GM19324 (cell line): ENCODE measurements around the gene WHAMM.
"Not testable (repeated sequence)": the region's sequence is repeated elsewhere in the genome, so short reads cannot be mapped to it uniquely, and the experiment has no call there.

Experiments used
- ATAC-seq: cut with Tn5 transposase; IDR thresholded peaks from one replicate; pipeline ENCODE4 v1.9.1; 2021; ENCODE audit warnings: mild to moderate bottlenecking, moderate library complexity; ENCODE audit not compliant: unreplicated experiment, low FRiP score

WHAMM gene

GRCh38 chr15:82856397-82857170 is 47.2 kb downstream of the WHAMM start:
- no peak for ATAC-seq

- no peak for ATAC-seq
These were observed 49.5 kb downstream of the WHAMM start for GRCh38 chr15:82858932-82859331.

- no peak for ATAC-seq
These were observed 53.5 kb downstream of the WHAMM start for GRCh38 chr15:82862886-82863285.

GRCh38 chr15:82864967-82865366 is 55.5 kb downstream of the WHAMM start:
- ATAC-seq, result no peak

GRCh38 chr15:82865581-82865980 is 56.2 kb downstream of the WHAMM start:
- not testable (repeated sequence) for ATAC-seq

- ATAC-seq, result not testable (repeated sequence)
These were observed 56.6 kb downstream of the WHAMM start for GRCh38 chr15:82865981-82866380.

- ATAC-seq, result no peak
These were observed 61.4 kb downstream of the WHAMM start for GRCh38 chr15:82870727-82871320.

- ATAC-seq, result no peak
These were observed 61.9 kb downstream of the WHAMM start for GRCh38 chr15:82871358-82871757.

- ATAC-seq, result no peak
These were observed 62.5 kb downstream of the WHAMM start for GRCh38 chr15:82871832-82872484.

GRCh38 chr15:82873000-82873680 is 63.7 kb downstream of the WHAMM start:
- no peak for ATAC-seq

GRCh38 chr15:82874267-82874666 is 64.8 kb downstream of the WHAMM start:
- ATAC-seq, result no peak

- ATAC-seq, result no peak
These were observed 65.5 kb downstream of the WHAMM start for GRCh38 chr15:82874961-82875360.

- ATAC-seq, result no peak
These were observed 66.1 kb downstream of the WHAMM start for GRCh38 chr15:82875411-82876003.

- ATAC-seq, result no peak
These were observed 68.4 kb downstream of the WHAMM start for GRCh38 chr15:82877825-82878224.

GRCh38 chr15:82878325-82878724 is 68.9 kb downstream of the WHAMM start:
- no peak for ATAC-seq

GRCh38 chr15:82880704-82881103 is 71.3 kb downstream of the WHAMM start:
- no peak for ATAC-seq

- ATAC-seq, result no peak
These were observed 72.3 kb downstream of the WHAMM start for GRCh38 chr15:82881747-82882146.

- ATAC-seq, result no peak
These were observed 73.0 kb downstream of the WHAMM start for GRCh38 chr15:82882273-82882928.
